HG03521 (cell line): ENCODE results near the gene IFT88.

Source experiments
- ATAC-seq: cut with Tn5 transposase; IDR thresholded peaks from one replicate; pipeline ENCODE4 v1.9.1; 2021; ENCODE audit warnings: mild to moderate bottlenecking, moderate library complexity; ENCODE audit not compliant: unreplicated experiment

IFT88 gene

DNA sequence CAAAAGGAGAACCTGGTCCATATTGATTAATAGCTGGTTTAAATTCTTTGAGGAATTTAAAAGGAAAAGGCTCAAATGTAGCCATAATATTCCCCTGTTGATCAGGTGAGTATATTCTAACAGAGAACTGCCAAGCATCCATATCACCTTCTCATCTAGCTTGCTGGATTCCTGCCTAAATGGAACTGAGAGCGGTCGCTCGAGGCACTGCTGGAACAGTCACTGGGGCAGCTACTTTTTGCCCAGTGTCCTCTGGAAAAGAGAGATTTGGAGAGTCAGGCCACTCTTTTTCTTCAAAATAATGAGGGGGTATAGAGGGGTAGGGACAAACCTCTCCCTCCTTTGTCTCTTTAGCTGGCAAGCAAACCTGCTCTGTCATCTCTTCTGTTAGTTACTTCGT, 117.1 kb downstream of the IFT88 start:
- ATAC-seq: no peak

- no peak for ATAC-seq
These were observed 117.6 kb downstream of the IFT88 start for GRCh38 chr13:20684546-20684945.

GRCh38 chr13:20685092-20685491, 118.1 kb downstream of the IFT88 start:
- ATAC-seq: no peak

- no peak for ATAC-seq
These were observed 119.2 kb downstream of the IFT88 start for GRCh38 chr13:20686167-20686566.

DNA sequence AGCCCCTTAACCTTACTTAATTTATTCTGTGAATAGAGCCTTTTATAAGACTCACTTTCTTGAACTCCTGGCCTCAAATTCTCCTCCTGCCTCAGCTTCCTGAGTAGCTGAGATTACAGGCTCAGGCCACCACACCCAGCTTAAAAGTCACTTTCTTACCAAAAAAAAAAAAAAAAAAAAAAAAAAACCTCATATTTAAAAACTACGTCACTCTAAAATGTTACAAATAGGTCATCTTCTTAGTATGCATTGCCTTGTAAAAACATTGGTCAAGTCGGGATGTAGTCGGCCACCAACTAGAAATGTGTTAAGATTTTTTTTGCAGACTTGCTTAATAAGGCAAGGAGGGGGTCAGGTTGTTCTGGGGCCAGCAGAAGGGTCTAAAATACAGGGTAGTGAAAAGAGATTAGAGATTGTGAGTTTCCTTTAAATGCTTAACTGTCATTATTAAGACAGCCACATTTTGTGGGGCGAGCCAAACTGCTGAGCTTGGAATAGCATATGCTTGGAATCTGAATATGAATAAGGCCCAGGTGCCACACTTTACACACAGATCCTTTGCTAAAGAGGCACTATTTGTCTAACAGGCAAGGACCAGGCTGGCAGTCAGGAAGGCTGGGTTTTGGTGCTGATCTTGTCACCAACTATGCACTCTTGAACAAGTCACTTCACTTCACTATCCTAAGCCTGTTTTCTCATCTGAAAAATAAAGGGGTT, 120.1 kb downstream of the IFT88 start:
- no peak for ATAC-seq

DNA sequence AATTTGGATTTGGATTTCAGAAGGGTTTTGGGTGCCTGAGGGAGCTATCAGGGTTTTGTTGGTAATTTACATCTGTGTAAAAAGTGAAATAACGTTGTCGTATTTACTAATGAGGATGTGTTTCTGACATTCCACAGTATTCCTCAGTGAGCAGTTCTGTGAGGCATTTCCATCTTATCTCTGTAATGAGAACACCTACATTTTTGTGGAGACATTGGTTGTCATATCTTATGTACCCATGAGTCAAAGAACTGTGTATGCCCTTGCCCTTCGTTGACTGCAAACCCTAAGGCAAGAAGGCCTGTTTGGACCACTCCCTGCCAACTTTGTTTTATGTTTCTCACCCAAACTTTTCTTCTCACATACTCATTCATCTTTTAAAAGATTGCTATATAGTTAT, 122.3 kb downstream of the IFT88 start:
- no peak for ATAC-seq

DNA sequence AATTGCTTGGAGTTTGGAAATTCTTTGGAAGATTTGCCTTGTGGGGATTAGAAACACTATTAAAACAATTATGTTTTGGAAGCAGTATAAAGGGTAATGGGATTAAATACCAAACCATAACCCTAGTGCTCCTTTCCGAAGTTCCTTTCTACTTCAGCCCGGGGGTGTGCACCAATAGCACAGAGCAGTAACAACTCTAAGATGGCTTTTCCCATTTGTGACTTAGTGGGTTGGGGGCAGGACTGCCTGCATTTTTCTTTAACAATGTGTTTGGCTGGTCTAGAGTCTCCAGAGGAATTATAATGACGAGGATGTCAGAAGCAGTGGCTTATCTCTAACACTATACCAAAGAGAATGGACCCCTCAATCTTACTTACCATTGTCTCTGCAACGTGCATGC, 124.7 kb downstream of the IFT88 start:
- no peak for ATAC-seq

DNA sequence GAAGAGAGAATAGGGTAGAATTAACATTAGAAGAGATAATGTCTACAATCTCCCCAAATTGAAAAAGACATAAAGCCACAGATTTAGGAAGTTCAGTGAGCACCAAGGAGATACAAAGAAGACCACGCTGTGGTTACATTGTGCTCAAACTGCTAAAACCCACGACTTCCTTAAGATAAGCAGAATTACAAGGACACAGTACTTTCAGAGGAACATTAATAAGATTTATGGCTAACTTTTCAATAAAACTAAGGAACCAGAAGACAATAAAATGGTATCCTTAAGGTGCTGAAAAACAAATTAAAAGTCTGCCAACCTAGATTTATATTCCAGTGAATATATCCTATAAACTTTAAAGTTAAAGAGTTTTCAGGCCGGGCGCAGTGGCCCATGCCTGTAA, 129.1 kb downstream of the IFT88 start:
- no peak for ATAC-seq

DNA sequence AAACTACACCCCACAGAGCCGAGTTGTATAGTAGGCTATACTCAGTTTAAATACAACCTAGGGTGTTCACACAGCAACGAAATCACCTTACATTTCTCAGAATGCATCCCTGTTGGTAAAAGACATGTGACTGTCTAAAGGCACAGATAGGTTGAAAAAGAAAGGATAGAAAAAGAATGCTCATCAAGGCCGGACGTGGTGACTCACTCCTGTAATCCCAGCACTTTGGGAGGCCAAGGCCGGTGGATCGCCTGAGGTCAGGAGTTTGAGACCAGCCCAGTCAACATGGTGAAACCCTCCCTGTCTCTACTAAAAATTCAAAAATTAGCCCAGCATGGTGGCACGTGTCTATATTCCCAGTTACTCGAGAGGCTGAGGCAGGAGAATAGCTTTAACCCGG, 132.8 kb downstream of the IFT88 start:
- ATAC-seq: no peak

DNA sequence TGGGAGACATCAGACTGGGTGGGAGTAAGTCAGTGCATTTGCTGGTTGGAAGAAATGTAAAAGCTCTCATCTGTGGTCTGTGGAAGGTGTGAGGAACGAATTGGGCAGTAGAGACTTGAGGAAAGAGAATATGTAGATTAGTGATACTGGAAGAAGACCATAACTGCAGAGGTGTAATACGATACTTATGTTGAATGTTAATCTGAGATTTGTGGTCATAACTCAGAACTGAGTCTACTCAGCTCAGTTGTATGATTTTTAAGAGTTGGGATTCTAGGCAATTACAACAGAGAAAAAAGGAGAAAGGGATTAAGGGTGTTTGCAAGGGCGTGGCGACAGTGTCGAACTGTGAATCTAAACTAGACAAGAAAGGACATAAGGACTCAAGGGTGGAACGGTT, 133.3 kb downstream of the IFT88 start:
- ATAC-seq: no peak

GRCh38 chr13:20701461-20701860, 134.5 kb downstream of the IFT88 start:
- ATAC-seq: no peak

DNA sequence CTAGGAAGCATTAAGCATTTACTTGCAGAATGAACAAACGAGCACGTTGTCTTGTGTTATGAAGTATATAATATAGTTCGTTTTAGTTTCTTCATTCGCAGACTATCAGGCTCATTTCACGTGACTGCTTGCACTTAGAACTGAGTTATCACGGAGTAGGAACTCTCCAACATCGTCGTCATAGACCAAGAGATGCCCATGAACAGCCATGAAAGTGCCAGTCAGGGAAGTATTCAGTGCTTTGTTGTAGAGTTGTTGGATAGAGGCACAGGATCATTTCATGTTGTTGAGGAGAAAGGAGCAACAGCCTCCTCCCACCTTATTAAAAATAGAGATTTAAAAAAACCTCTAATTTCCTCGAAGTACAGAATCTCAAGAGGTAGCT, 135.6 kb downstream of the IFT88 start:
- no peak for ATAC-seq

GRCh38 chr13:20702915-20703779, 136.2 kb downstream of the IFT88 start, which contains the start of gene IL17D:
TSS of gene IL17D (plus strand) at chr13:20703699. CDS start at chr13:20704002, 303 bp downstream.
- peak; percentile 23 for ATAC-seq

DNA sequence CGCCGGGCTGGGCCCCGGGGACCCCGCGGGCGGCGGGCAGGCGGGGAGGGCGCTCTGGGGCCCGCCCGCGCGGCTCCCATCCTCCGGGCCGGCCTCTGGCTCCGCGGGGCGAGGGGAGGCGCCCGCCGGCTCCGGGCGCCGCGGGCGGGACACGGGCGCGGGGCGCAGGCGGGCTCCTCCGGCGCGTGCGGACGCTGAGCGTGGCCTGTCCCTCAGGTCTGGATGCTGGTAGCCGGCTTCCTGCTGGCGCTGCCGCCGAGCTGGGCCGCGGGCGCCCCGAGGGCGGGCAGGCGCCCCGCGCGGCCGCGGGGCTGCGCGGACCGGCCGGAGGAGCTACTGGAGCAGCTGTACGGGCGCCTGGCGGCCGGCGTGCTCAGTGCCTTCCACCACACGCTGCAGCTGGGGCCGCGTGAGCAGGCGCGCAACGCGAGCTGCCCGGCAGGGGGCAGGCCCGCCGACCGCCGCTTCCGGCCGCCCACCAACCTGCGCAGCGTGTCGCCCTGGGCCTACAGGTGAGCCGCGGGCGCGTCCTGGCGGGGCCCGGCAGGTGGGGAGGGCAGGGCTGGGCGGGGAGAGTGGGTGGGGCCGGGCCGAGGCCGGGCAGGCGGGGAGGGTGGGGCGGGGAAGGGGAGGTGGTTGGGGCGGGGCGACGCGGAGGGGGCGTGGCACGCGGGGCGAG, 137.0 kb downstream of the IFT88 start:
- ATAC-seq: peak; percentile 88

DNA sequence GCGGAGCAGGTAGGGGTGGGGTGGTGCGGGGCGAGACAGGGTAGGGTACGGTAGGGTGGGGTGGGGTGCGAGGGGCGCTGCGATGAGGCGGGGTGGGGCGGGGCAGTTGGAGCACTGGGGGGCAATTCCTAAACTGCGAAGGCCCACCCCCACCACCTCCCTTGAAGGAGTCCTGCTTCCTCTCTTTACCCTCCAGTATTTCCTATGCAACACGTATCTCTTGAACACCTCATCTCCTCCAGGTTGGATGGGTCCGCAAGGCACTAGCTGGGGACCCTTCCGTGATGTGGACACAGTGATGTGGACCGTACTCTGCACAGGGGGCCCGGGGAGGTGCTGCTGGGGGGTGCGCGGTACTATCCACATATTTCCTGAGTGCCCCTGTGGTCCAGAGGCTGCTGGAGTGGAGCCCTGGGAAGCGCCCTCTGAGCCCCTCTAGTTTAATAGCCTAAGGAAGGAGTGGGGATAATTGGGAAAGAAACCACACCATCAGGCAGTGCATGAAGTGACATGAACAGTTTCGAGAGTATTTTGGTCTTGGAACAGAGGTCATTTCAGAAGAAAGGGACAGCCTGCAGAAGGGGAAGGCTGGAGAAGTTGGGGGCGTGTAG, 137.6 kb downstream of the IFT88 start:
- no peak for ATAC-seq

DNA sequence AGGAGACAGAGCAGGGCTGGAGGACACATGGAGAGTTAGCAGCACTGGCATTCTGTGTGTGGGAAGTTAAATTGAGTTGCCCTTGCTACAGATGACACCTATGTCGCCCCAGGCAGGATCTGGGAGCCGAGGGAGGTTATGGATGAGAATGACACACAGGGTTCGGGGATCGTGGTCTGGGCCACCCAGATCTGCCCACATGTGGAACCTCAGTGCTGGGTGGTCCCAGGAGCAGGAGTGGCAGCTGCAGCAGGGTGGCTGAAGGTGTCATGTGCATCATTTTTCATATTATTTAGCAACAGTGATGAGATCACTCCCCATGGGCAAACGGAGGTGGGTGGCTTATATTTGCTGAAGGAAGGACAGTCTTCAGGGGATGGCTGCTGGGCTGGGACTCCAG, 139.7 kb downstream of the IFT88 start:
- ATAC-seq: no peak

DNA sequence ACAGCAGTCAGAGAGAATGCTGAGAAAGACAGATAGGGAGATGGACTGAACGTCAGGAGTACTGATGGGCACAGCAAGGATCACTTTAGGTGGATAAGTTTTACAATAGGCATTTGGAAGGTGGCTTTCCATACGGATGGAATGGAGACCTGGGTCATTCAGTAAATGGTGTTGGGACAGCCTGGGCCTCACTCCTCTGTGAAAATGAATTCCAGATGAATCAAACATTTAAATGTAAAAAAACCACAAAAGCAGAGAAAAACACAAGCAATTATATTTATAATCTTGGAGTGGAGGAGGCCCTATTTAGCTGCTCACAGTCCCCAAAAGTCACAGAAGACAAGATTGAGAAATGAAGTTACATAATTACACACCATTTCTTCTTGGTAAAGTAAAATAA, 141.3 kb downstream of the IFT88 start:
- no peak for ATAC-seq

DNA sequence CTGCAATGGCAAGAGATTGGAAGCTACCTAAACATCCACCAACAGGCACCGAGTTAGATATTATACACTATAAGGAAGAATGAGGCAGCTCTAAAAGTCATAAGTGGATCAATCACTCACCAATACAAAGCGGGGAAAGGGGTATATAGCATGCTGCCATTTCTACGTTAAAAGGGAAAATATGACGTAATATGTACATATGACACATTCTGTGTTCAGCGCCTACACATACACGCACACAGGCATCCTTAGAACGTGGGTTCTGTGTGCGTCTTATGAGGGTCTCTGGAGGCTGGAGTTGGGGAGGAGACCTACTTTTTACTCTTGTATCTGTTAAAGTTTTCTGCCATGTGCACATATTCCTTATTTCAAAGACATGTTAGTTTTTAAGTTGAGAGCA, 142.4 kb downstream of the IFT88 start:
- ATAC-seq: no peak

DNA sequence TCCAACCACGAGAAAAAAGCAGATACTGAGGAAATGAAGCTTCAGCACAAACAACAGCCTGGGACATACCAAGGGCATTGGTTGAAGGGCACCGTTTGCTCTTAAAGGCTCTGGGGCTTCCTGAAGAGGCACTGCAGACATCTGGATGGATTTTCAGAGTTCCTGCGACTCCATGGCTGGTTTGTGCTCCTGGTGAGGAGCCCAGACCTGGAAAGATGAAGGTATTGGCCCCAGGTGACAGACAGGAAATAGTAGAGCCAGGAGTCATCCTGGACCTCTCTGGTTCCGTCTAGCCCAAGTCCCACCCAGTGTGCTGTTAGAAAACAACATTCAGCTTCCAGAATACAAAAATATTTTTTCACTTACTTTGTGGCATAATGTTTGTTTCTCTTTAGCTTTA, 142.8 kb downstream of the IFT88 start:
- ATAC-seq: no peak

GRCh38 chr13:20711301-20712044, 144.5 kb downstream of the IFT88 start:
- ATAC-seq: no peak

- ATAC-seq: no peak
These were observed 146.0 kb downstream of the IFT88 start for GRCh38 chr13:20713014-20713376.
